WTC11 (cell line): ENCODE data around the gene SLC9A9.

Source experiments
- ATF2 ChIP-seq: sonication (generic); formaldehyde crosslinking; IDR thresholded peaks from 2 replicates; pipeline ENCODE4 v1.8.1; 2022; ENCODE audit warnings: low read depth, missing genetic modification reagents, borderline replicate concordance
- CTCF ChIP-seq: fragments of 200-600 bp; IDR thresholded peaks from 2 replicates; pipeline ENCODE4 v1.8.0; 2022; ENCODE audit warnings: antibody characterized with exemption
- ESRRA ChIP-seq: sonication (generic); formaldehyde crosslinking; IDR thresholded peaks from 2 replicates; pipeline ENCODE4 v1.8.1; 2022; ENCODE audit warnings: mild to moderate bottlenecking, missing genetic modification reagents, borderline replicate concordance
- FOXJ3 ChIP-seq: sonication (generic); formaldehyde crosslinking; IDR thresholded peaks from 2 replicates; pipeline ENCODE4 v1.9.0; 2021; ENCODE audit warnings: missing genetic modification reagents, mild to moderate bottlenecking, borderline replicate concordance
- MYBL2 ChIP-seq: sonication (generic); formaldehyde crosslinking; IDR thresholded peaks from 2 replicates; pipeline ENCODE4 v1.8.1; 2023; ENCODE audit warnings: mild to moderate bottlenecking, moderate library complexity, missing genetic modification reagents
- NFE2L1 ChIP-seq: sonication (generic); formaldehyde crosslinking; IDR thresholded peaks from 2 replicates; pipeline ENCODE4 v1.8.1; 2023; ENCODE audit warnings: missing genetic modification reagents
- NFYB ChIP-seq: sonication (generic); formaldehyde crosslinking; conservative IDR thresholded peaks from 2 replicates; pipeline ENCODE4 v1.8.0; 2022; ENCODE audit warnings: low read depth, missing genetic modification reagents
- SOX15 ChIP-seq: fragments of 250-450 bp; sonication (Bioruptor Pico); IDR thresholded peaks from 2 replicates; pipeline ENCODE4 v1.9.0; 2021; ENCODE audit warnings: mild to moderate bottlenecking
- TEAD4 ChIP-seq: sonication (generic); formaldehyde crosslinking; IDR thresholded peaks from 2 replicates; pipeline ENCODE4 v1.8.0; 2022; ENCODE audit warnings: mild to moderate bottlenecking, missing genetic modification reagents
- USF2 ChIP-seq: sonication (generic); formaldehyde crosslinking; IDR thresholded peaks from 2 replicates; pipeline ENCODE4 v1.8.1; 2023; ENCODE audit warnings: mild to moderate bottlenecking, missing genetic modification reagents, moderate library complexity

- TF ChIP-seq CTCF (no peak), NFYB (CRISPR knock-in tag) (no peak), USF2 (CRISPR knock-in tag) (no peak), SOX15 (CRISPR knock-in tag) (no peak), TEAD4 (no peak), FOXJ3 (CRISPR knock-in tag) (no peak), ATF2 (CRISPR knock-in tag) (no peak), ESRRA (CRISPR knock-in tag) (no peak), NFE2L1 (CRISPR knock-in tag) (no peak), MYBL2 (CRISPR knock-in tag) (no peak)
Observed at GRCh38 chr3:143301031-143301901, 547.0 kb downstream of the SLC9A9 start.
